ENCODE measurements around the gene NLGN3.
A peak's percentile ranks its signal among the peaks of the same experiment; 100 is the strongest.

The NLGN3 gene

DNA sequence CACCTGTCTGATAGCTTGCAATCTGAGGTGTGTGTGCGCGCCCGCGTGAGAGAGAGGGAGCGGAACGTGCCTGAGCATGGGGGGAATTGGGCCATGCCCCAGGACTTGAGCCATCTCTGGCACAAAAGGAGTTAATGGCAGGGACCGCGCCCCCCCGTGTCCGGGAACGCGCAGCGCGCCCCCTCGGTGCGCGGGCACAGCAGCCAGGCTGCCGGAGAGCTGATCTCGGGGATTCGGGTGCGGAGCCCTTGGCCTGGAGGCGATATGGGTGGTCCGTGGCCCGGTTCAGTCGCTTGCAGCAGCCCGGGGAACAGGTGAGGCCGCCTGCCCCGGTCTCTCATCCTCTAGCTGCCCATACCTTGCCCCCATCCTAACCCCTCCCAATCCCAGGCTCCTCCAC is at the start of gene NLGN3:
TSS of gene NLGN3 (plus strand) at position 191 of the 400 bp plus-strand sequence. CDS start 2,909 bp downstream, outside the sequence.
- Mint-ChIP-seq H3K27me3 (no peaks in the 10 kb centered on the region), H3K4me1 (peaks cover 25% of the 10 kb centered on the region), H3K27ac (no peak within 1 kb of the TSS), H3K9me3 (no peaks in the 10 kb centered on the region), H3K4me3 (peak within 1 kb of the TSS in 1 of 2 donors; percentile 61)
- DNase-seq (no peak), ATAC-seq (no peak)

DNA sequence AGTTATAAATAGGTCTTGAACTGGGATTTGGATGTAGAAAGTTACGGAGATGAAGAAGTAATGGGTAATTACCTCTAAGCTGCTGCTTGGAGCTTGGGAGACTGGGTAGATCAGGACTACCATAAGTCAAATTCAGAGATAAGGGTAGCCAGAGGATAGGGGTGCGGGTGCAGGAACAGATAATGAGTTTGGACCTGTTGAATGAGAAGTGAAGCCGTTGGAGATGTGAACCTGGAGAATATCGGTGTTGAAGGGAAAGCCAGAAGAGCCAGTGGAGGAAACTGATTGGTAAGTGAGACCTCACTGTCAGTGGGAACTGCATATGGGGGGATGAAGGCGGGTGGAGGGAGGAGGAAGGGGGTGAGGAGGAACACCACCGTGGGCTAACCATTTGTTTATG is 49.6 kb upstream of the NLGN3 start:
- H3K9me3 Mint-ChIP-seq: no peaks in the 10 kb centered on the region
- peaks cover 37% of the 10 kb centered on the region for H3K4me1 Mint-ChIP-seq
- no peaks in the 10 kb centered on the region for H3K27me3 Mint-ChIP-seq
- H3K4me3 Mint-ChIP-seq: peak overlapping the region; percentile 92 to 97
- DNase-seq (no peak), ATAC-seq (no peak)
- peak overlapping the region in 1 of 2 donors; percentile 36 for H3K27ac Mint-ChIP-seq

DNA sequence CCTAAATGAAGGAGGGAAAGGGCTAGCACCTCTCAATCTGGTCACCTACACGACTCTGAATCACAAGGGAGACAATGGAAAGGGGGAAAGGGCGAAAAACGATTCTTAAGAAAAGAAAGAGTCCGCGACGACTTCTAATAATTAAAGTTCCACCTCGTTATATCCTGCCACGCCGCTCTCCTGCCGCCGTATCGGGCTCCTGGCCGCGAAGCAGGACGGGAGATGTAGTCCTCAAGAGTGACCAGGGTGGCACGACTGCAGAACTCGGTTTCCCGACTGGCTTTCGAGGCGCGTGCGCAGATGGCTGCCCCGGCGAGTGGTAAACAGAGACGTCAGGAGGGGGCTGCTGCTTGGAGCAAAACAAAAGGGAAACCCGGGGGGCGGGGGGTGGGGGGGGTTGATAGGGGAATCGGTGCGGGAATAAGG is 49.1 kb upstream of the NLGN3 start, which contains the start of gene FOXO4:
TSS of gene FOXO4 (plus strand) at position 297 of the 426 bp plus-strand sequence. CDS start 678 bp downstream, outside the sequence.
- Mint-ChIP-seq H3K27ac (peak within 1 kb of the TSS; percentile 89 to 97), H3K4me3 (peak within 1 kb of the TSS; percentile 92 to 97), H3K4me1 (peaks cover 42% of the 10 kb centered on the region), H3K27me3 (no peaks in the 10 kb centered on the region), H3K9me3 (no peaks in the 10 kb centered on the region)
- ATAC-seq (peak; percentile 93), DNase-seq (peak; percentile 76 to 87)

DNA sequence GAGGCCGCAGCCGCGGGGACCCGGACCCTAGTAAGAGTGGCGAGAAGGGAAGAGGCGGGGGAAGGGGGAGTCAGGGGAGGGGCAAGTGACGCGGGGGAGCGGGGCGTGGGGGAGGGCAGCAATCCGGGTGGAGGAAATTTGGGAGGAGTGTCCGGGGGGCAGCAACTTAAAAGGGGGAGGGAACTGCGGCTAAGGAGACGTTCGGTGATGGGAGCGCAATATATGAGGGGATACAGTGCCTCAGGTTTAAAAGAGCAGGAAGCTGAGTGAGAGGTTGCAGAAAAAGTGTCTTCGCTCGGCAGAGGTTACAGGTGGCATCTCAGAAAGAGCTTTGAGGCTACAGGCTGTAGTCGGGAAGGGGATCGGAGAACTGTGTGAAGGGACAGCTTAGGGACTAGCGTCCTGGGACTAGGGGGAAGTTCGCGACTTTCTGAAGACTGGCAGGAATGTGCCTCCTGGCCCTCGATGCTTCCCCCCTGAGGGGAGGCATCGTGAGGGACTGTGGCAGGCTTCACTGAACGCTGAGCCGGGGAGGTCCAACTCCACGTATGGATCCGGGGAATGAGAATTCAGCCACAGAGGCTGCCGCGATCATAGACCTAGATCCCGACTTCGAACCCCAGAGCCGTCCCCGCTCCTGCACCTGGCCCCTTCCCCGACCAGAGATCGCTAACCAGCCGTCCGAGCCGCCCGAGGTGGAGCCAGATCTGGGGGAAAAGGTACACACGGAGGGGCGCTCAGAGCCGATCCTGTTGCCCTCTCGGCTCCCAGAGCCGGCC is 48.5 kb upstream of the NLGN3 start:
- peaks cover 48% of the 10 kb centered on the region for H3K4me1 Mint-ChIP-seq
- ATAC-seq (peak; percentile 38), DNase-seq (no peak)
- H3K9me3 Mint-ChIP-seq: no peaks in the 10 kb centered on the region
- peak overlapping the region; percentile 92 to 97 for H3K4me3 Mint-ChIP-seq
- peak overlapping the region; percentile 24 to 76 for H3K27ac Mint-ChIP-seq
- no peaks in the 10 kb centered on the region for H3K27me3 Mint-ChIP-seq

DNA sequence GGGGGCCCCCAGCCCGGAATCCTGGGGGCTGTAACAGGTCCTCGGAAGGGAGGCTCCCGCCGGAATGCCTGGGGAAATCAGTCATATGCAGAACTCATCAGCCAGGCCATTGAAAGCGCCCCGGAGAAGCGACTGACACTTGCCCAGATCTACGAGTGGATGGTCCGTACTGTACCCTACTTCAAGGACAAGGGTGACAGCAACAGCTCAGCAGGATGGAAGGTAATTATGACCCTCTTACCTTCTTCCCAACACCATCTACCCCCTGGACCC is 47.9 kb upstream of the NLGN3 start:
- Mint-ChIP-seq H3K27ac (peak overlapping the region in 1 of 2 donors; percentile 71), H3K9me3 (no peaks in the 10 kb centered on the region), H3K4me1 (peaks cover 53% of the 10 kb centered on the region), H3K4me3 (peak overlapping the region; percentile 92 to 97), H3K27me3 (no peaks in the 10 kb centered on the region)
- DNase-seq (no peak), ATAC-seq (no peak)

DNA sequence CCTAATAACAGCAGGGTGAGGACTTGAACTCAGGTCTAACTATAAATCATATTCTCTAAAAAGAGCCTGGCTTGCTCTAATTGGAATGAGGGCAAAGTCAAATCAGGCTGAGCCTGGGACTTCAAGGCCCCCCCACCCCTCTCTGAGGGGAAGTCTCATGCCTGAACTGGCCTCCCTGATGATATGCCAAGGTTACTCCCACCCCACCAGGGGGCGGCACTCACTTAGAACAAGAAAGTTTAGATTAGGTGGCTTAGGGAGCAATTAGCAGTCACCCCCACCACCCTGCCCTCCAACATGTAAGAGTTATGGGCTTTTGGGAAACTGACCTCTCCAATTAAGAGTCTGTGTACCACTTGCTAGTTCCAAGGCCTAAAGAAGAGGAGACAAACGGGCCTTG is 46.3 kb upstream of the NLGN3 start:
- peak; percentile 45 for ATAC-seq
- DNase-seq: peak; percentile 52 to 67
- H3K27me3 Mint-ChIP-seq: no peaks in the 10 kb centered on the region
- no peaks in the 10 kb centered on the region for H3K9me3 Mint-ChIP-seq
- peak overlapping the region in 1 of 2 donors; percentile 59 for H3K27ac Mint-ChIP-seq
- H3K4me1 Mint-ChIP-seq: peaks cover 69% of the 10 kb centered on the region
- H3K4me3 Mint-ChIP-seq: peak overlapping the region in 1 of 2 donors; percentile 41

DNA sequence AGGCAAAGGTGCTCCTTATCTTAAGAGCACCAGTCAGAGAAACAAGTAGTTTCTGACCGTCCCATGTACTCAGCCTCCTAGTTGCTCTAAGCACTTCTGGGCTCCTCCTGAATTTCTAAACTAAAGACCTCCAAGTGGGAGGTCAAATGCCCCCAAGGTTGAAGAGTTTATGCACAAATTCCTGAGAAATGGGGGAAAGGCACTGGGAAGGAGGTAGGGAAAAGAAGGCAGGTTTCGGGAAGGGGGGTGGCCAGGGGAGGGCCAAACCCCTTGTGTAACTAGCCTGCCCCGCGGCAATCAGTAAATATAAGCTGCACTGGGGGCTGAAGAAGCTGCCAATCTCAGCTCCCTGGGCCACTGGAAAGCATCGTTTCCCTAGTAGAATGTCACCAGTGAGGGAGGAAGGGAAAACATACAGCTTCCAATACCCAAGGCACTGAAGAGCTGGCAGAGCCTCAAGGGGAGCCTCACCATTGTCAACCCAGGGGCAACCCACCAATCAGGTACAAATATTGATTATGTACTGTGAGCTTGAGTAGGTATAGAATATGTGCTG is 45.6 kb upstream of the NLGN3 start:
- H3K4me1 Mint-ChIP-seq: peaks cover 77% of the 10 kb centered on the region
- H3K4me3 Mint-ChIP-seq: no peak overlapping the region
- H3K9me3 Mint-ChIP-seq: no peaks in the 10 kb centered on the region
- no peak overlapping the region for H3K27ac Mint-ChIP-seq
- no peak for ATAC-seq
- no peak for DNase-seq
- H3K27me3 Mint-ChIP-seq: no peaks in the 10 kb centered on the region

DNA sequence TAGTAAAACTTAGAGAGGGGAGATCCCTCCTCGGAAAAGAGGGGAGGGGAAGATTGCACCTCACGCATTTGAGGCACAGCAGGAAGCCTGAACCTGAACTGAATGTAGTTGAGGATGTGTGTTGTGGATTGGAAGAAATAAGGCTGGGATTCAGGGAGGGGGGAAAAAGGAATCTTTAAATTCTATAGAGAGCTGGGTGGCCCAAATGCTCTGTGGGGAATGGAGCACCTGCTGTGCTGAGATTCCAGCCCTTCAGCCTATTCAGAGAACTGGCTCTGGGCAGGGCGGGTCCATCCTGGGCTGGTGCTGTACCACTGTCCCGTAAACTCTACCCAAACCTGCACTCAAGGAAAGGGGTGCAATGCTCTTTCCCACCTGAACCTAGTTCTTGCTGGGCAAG is 44.9 kb upstream of the NLGN3 start:
- DNase-seq (no peak), ATAC-seq (no peak)
- Mint-ChIP-seq H3K27ac (peak overlapping the region in 1 of 2 donors; percentile 42), H3K4me1 (peaks cover 82% of the 10 kb centered on the region), H3K9me3 (no peaks in the 10 kb centered on the region), H3K27me3 (no peaks in the 10 kb centered on the region), H3K4me3 (no peak overlapping the region)

DNA sequence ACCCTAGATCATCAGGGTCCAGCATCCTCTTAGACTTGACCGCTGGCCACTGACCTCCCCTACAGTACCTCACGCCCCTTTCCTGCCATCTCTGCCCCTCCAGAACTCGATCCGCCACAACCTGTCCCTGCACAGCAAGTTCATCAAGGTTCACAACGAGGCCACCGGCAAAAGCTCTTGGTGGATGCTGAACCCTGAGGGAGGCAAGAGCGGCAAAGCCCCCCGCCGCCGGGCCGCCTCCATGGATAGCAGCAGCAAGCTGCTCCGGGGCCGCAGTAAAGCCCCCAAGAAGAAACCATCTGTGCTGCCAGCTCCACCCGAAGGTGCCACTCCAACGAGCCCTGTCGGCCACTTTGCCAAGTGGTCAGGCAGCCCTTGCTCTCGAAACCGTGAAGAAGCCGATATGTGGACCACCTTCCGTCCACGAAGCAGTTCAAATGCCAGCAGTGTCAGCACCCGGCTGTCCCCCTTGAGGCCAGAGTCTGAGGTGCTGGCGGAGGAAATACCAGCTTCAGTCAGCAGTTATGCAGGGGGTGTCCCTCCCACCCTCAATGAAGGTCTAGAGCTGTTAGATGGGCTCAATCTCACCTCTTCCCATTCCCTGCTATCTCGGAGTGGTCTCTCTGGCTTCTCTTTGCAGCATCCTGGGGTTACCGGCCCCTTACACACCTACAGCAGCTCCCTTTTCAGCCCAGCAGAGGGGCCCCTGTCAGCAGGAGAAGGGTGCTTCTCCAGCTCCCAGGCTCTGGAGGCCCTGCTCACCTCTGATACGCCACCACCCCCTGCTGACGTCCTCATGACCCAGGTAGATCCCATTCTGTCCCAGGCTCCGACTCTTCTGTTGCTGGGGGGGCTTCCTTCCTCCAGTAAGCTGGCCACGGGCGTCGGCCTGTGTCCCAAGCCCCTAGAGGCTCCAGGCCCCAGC is 43.8 kb upstream of the NLGN3 start:
- no peaks in the 10 kb centered on the region for H3K9me3 Mint-ChIP-seq
- peaks cover 82% of the 10 kb centered on the region for H3K4me1 Mint-ChIP-seq
- H3K27me3 Mint-ChIP-seq: no peaks in the 10 kb centered on the region
- DNase-seq (no peak), ATAC-seq (peak; percentile 29)
- peak overlapping the region; percentile 12 to 13 for H3K27ac Mint-ChIP-seq
- peak overlapping the region in 1 of 2 donors; percentile 26 for H3K4me3 Mint-ChIP-seq

DNA sequence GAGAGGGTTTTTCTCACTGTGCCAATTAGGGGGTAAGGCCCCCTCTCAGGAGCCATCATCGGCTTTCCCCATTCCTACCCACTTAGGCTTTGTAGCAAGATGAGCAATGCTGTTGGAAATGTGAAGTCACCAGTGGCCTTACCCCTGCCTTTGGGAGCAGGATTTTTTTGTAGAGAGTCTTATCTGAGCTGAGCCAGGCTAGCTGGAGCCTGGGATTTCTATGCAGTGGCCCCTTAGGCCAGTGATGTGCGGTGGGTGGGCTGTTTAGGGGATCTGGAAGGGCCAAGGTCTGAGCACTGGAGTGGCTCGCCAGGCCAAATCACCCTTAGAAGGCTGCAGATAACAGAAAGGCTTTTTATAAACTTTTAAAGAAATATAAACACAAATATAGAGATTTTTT is 42.3 kb upstream of the NLGN3 start:
- peaks cover 91% of the 10 kb centered on the region for H3K4me1 Mint-ChIP-seq
- H3K27me3 Mint-ChIP-seq: no peaks in the 10 kb centered on the region
- no peak for ATAC-seq
- no peak for DNase-seq
- H3K9me3 Mint-ChIP-seq: no peaks in the 10 kb centered on the region
- no peak overlapping the region for H3K4me3 Mint-ChIP-seq
- peak overlapping the region in 1 of 2 donors; percentile 27 for H3K27ac Mint-ChIP-seq

DNA sequence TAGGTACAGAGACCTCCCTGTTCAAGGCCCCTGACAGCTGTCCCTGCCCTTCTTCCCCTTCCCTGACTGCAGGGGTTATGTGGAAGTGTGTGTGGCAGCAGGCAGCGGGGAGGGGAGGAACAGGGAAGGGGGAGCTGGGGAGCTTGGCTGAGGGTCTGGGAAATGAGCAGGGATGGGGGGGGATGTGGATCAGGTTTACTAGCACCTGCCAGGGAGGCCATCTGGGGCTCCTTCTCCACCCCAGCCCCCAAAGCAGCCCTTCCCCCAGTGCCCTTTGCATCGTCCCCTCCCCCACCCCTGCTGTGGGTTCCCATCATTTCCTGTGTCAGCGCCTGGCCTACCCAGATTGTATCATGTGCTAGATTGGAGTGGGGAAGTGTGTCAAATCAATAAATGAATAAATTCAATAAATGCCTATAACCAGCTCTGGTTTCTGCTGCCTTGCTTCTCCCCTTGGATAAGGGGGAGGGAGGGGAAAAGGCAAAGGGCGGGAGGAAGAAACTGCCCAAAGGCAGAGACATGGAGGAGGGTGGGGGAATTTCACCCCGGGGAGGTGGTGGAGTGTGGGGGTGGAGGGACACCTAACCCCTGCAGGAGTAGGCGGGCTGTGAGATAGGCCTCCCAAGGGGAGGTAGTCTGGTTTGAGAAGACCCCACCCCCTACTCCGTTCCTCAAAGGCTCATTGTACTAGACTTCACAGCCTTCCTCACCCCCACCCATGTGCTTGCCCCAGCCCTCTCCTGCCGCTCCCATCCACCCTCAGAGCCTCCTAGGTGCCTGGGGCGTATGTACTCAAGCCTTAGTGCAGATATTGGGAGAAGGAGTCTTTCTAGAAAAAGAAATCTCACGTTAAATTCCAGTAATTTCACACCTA is 41.3 kb upstream of the NLGN3 start:
- no peaks in the 10 kb centered on the region for H3K27me3 Mint-ChIP-seq
- peaks cover 95% of the 10 kb centered on the region for H3K4me1 Mint-ChIP-seq
- peak overlapping the region; percentile 92 to 96 for H3K27ac Mint-ChIP-seq
- peak overlapping the region; percentile 83 to 92 for H3K4me3 Mint-ChIP-seq
- DNase-seq (peak in 1 of 2 donors; percentile 49), ATAC-seq (peak; percentile 64)
- no peaks in the 10 kb centered on the region for H3K9me3 Mint-ChIP-seq

DNA sequence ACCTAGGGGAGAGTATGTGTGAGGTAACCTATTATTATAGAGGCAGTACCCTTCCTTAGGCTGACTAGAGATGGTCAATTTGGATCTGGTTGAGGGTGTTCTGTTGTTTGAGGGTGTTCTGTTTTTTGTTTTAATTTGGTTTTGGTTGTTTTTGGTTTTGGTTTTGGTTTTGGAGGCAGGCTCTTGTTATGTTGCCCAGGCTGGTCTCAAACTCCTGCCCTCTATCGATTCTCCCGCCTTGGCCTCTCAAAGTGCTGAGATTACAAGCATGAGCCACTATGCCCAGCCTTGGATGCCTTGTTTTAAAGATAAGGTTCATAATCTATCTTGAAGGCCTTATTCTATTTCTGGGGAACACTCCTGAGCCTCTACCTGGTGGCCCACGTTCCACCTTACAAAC is 39.0 kb upstream of the NLGN3 start:
- Mint-ChIP-seq H3K4me3 (peak overlapping the region; percentile 95 to 98), H3K9me3 (no peaks in the 10 kb centered on the region), H3K27me3 (no peaks in the 10 kb centered on the region), H3K27ac (peak overlapping the region in 1 of 2 donors; percentile 52), H3K4me1 (peaks cover 78% of the 10 kb centered on the region)
- DNase-seq: no peak
- no peak for ATAC-seq

DNA sequence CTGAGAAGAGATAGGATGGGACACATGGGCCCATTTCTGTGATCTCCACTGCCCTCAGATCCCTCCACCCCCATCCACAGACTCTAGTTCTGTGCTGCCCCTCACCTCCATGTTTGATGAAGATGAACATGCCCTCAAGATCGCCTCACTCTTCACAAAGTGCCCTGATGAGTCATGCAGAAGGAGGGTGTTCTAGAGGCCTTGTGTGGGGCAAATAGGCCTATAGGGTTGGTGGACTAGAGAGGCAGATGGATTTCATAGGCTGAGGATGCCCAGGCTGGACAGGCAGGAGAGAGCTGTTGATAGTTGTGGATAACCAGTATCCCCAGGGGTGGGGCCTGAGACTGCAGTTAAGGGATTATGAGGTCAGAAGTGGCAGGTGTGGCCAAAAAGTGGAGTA is 38.2 kb upstream of the NLGN3 start, which contains the start of gene CXorf65:
TSS of gene CXorf65 (minus strand) at position 314 of the 400 bp plus-strand sequence. CDS start at position 130, 184 bp downstream.
- peak; percentile 65 for ATAC-seq
- Mint-ChIP-seq H3K27me3 (no peaks in the 10 kb centered on the region), H3K9me3 (no peaks in the 10 kb centered on the region), H3K27ac (peak within 1 kb of the TSS; percentile 74), H3K4me1 (peaks cover 70% of the 10 kb centered on the region), H3K4me3 (peak within 1 kb of the TSS; percentile 95 to 98)
- DNase-seq: peak in 1 of 2 donors; percentile 41

DNA sequence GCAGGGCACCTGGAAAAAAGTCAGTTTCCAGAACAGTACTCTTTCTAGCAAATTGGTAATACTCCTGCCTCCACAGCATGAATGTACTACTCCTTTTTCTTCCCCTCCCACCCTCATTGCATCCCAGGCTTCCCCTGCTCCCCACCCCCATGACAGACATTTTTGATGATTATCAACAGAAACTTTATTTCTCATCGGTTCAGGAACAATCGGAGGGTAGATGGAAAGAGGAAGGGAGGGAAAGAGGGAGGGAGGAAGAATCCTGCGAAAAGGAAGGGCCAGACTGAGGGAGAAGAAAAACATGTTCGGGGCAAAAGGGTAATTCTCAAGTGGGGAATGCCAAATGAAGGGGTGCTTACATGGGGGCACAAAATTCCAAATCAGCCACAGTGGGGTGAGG is 37.4 kb upstream of the NLGN3 start:
- no peaks in the 10 kb centered on the region for H3K27me3 Mint-ChIP-seq
- ATAC-seq (no peak), DNase-seq (no peak)
- H3K9me3 Mint-ChIP-seq: no peaks in the 10 kb centered on the region
- no peak overlapping the region for H3K27ac Mint-ChIP-seq
- H3K4me3 Mint-ChIP-seq: peak overlapping the region; percentile 95 to 98
- H3K4me1 Mint-ChIP-seq: peaks cover 67% of the 10 kb centered on the region

All from stimulated activated naive CD8-positive, alpha-beta T cell treated with anti-CD3 and anti-CD28 coated beads, Interleukin-15, amount 100 ng/mL, for 72 hours (primary cell).